Measurements from ENCODE around the gene LRRTM4. TPM values are rescaled to one million over a fixed set of nuclear protein-coding genes. Genes with fewer than 3 reads are reported as not detected.

LRRTM4 gene
- total and polyA plus RNA-seq, 10 of the 15 experiments (the other 5 are each of a cell fraction or from before 2014, with no cell fraction given) = 0.01 to 1.0 TPM; not detected in 8

DNA sequence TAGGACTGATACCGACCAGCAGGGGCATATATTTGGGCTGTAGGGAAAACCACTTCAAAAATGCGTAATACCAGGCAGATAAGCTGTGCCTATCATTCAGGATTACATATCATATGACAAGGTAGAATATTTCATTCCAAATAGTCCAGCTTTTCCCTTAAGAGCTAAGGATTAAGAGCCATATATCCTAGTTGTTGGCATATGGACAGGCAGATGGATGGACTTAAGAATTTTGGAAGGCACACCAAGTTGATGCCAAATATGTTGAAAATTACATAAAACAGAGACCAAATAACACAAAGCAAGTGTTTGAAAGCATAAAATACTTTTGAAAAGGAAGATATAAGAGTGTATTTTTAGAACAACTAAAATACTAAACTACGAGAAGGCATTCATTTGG is 52.1 kb downstream of the LRRTM4 start:
- no peak for FAIRE-seq
- Histone ChIP-seq H2AFZ (ENCODE audit: control insufficient read depth, low read depth, low read length) (no peak overlapping the region), H3K4me1 (ENCODE audit: control insufficient read depth, insufficient read depth, low read length) (no peaks in the 10 kb centered on the region), H3K9ac (ENCODE audit: control insufficient read depth, insufficient read depth, low read length) (no peak overlapping the region), H3K36me3 (ENCODE audit: control insufficient read depth in 2 of 2, insufficient read depth in 2 of 2, low read length in 1 of 2) (no peaks in the 10 kb centered on the region), H3K4me2 (ENCODE audit: control insufficient read depth, insufficient read depth) (no peak overlapping the region), H3K27me3 (replicated peaks in 1 of 2; ENCODE audit: control insufficient read depth in 2 of 2, insufficient read depth in 2 of 2, low read length in 1 of 2) (no peaks in the 10 kb centered on the region), H3K4me3 (no peak overlapping the region), H3K9me3 (replicated peaks; ENCODE audit: control insufficient read depth, insufficient read depth, low read length) (no peaks in the 10 kb centered on the region), H4K20me1 (ENCODE audit: control insufficient read depth, insufficient read depth) (no peaks in the 10 kb centered on the region), H3K27ac (ENCODE audit: control insufficient read depth, insufficient read depth) (no peak overlapping the region), H3K79me2 (ENCODE audit: control insufficient read depth, insufficient read depth, low read length) (no peaks in the 10 kb centered on the region)
- TF ChIP-seq BHLHE40 (IDR thresholded peaks at IDR 0.05; ENCODE audit: borderline replicate concordance in 1 of 2, low read depth in 2 of 2, low read length in 1 of 2) (no peak), ZNF384 (IDR thresholded peaks at IDR 0.05; ENCODE audit: borderline replicate concordance, low read depth, low read length) (no peak), RAD21 (IDR thresholded peaks at IDR 0.05; ENCODE audit: insufficient read depth, low read depth, low read length) (no peak), YY1 (IDR thresholded peaks at IDR 0.05; ENCODE audit: low read depth, low read length) (no peak)
- in situ Hi-C loops (cut with MboI) (no loop called here), intact Hi-C loops (cut with micrococcal nuclease; ENCODE audit: unreplicated experiment) (no loop called here)
- RAD21 ChIA-PET (ENCODE audit: unreplicated experiment) = no interaction called here
- BruUV-seq (replicated peaks) = no TSS peak
- WGBS (ENCODE audit: insufficient coverage, insufficient replicate concordance, low lambda C conversion rate, missing lambda C conversion rate) = 10% methylated on average over 3 of the region's 3 CpGs
- DNase-seq (ENCODE audit: low read depth, low spot score) = no peak
- CTCF ChIA-PET = no interaction called here
- POLR2A ChIA-PET = no interaction called here
- no peak for ATAC-seq
- SMC1A ChIA-PET (ENCODE audit: uncharacterized antibody, unreplicated experiment) = no interaction called here

DNA sequence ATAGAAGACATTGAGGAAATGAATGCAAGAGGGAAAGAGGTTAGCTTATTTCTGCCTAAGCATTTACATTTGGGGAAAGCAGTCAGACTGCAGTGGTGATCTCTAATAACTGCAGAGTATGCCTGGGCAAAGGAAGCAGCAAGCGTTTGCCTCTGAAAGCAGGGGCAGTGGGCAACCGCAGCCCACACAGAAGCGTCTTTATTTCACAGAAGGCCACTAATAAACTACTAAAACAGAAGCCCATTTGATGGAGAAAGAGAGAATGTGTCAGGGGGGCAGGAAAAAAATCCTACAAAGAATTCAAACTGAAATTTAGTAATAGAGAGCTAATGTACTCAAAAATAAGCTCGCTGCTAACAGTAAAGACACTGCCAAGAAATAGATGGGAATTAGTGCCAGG is 53.1 kb downstream of the LRRTM4 start:
- ChIA-PET SMC1A (ENCODE audit: uncharacterized antibody, unreplicated experiment) (interaction anchor here (1.5 kb wide), 1 partner anchor 50 kb away, joined by 5 read pairs; no protein-coding TSS in a partner anchor), CTCF (no interaction called here), RAD21 (ENCODE audit: unreplicated experiment) (no interaction called here), POLR2A (no interaction called here)
- FAIRE-seq (no peak), DNase-seq (ENCODE audit: low read depth, low spot score) (no peak), ATAC-seq (no peak)
- 0% methylated on average over 4 of the region's 4 CpGs for WGBS (ENCODE audit: insufficient coverage, insufficient replicate concordance, low lambda C conversion rate, missing lambda C conversion rate)
- H3K9ac ChIP-seq (ENCODE audit: control insufficient read depth, insufficient read depth, low read length) = no peak overlapping the region
- H3K27ac ChIP-seq (ENCODE audit: control insufficient read depth, insufficient read depth) = no peak overlapping the region
- H2AFZ ChIP-seq (ENCODE audit: control insufficient read depth, low read depth, low read length) = no peak overlapping the region
- no peaks in the 10 kb centered on the region for H3K9me3 ChIP-seq (replicated peaks; ENCODE audit: control insufficient read depth, insufficient read depth, low read length)
- no peaks in the 10 kb centered on the region for H4K20me1 ChIP-seq (ENCODE audit: control insufficient read depth, insufficient read depth)
- no peak overlapping the region for H3K4me3 ChIP-seq
- in situ Hi-C loops (cut with MboI) = no loop called here
- no peaks in the 10 kb centered on the region for H3K79me2 ChIP-seq (ENCODE audit: control insufficient read depth, insufficient read depth, low read length)
- no peaks in the 10 kb centered on the region for H3K36me3 ChIP-seq (ENCODE audit: control insufficient read depth in 2 of 2, insufficient read depth in 2 of 2, low read length in 1 of 2)
- no peaks in the 10 kb centered on the region for H3K27me3 ChIP-seq (replicated peaks in 1 of 2; ENCODE audit: control insufficient read depth in 2 of 2, insufficient read depth in 2 of 2, low read length in 1 of 2)
- TF ChIP-seq, protein P1, sequence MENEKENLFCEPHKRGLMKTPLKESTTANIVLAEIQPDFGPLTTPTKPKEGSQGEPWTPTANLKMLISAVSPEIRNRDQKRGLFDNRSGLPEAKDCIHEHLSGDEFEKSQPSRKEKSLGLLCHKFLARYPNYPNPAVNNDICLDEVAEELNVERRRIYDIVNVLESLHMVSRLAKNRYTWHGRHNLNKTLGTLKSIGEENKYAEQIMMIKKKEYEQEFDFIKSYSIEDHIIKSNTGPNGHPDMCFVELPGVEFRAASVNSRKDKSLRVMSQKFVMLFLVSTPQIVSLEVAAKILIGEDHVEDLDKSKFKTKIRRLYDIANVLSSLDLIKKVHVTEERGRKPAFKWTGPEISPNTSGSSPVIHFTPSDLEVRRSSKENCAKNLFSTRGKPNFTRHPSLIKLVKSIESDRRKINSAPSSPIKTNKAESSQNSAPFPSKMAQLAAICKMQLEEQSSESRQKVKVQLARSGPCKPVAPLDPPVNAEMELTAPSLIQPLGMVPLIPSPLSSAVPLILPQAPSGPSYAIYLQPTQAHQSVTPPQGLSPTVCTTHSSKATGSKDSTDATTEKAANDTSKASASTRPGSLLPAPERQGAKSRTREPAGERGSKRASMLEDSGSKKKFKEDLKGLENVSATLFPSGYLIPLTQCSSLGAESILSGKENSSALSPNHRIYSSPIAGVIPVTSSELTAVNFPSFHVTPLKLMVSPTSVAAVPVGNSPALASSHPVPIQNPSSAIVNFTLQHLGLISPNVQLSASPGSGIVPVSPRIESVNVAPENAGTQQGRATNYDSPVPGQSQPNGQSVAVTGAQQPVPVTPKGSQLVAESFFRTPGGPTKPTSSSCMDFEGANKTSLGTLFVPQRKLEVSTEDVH (IDR thresholded peaks at IDR 0.05; ENCODE audit: low read depth, partially characterized antibody) = no peak
- intact Hi-C loops (cut with micrococcal nuclease; ENCODE audit: unreplicated experiment) = no loop called here
- BruUV-seq (replicated peaks) = no TSS peak
- H3K4me2 ChIP-seq (ENCODE audit: control insufficient read depth, insufficient read depth) = no peak overlapping the region
- no peaks in the 10 kb centered on the region for H3K4me1 ChIP-seq (ENCODE audit: control insufficient read depth, insufficient read depth, low read length)

All from GM12878 (cell line).